ENCODE results near the gene NCK2.
A peak's percentile ranks its signal among the peaks of the same experiment; 100 is the strongest.

The NCK2 gene

DNA sequence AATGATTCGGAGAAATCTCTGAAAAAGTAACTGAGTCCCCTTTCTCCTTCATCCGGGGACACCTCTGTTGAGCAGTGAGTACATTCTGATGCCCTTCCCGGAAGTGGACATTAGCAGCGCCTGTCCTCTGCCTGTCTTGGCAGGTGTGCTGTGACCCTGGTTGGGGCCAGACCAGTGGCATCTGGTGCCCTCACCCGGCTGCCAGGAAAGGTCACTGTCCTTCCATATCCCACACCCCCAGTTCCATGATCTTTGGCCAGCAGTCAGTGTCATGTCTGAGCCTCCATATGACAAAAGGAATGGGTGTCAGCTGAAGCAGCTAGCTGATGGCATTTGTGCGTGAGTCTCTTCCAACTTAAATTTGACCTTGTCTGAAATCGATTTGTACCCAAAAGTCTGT is 128.1 kb downstream of the NCK2 start:
- DNase-seq (ENCODE audit: low spot score), result no peak

GRCh38 chr2:105873281-105873680 is 128.6 kb downstream of the NCK2 start:
- no peak for DNase-seq (ENCODE audit: low spot score)

GRCh38 chr2:105873721-105874120 is 129.0 kb downstream of the NCK2 start:
- DNase-seq (ENCODE audit: low spot score), result peak; percentile 74

DNA sequence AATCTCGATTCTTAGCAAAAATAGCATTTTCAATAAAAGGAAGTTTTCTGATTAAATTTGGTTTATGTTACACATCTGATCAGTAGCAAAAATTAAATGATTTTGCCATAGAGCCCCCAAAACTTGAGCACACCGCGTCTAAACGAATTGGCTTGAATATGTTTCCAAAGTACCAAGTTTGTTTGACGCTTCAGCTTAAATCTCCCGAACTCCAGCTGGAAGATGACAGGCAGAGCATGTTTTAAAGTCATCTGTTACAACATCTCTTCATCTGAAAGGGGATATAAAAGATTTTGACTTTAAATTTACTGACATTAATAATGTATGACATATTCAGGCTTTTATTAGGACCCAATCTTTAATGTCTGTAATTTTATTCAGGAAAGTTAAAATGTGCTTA is 129.8 kb downstream of the NCK2 start:
- no peak for DNase-seq (ENCODE audit: low spot score)

DNA sequence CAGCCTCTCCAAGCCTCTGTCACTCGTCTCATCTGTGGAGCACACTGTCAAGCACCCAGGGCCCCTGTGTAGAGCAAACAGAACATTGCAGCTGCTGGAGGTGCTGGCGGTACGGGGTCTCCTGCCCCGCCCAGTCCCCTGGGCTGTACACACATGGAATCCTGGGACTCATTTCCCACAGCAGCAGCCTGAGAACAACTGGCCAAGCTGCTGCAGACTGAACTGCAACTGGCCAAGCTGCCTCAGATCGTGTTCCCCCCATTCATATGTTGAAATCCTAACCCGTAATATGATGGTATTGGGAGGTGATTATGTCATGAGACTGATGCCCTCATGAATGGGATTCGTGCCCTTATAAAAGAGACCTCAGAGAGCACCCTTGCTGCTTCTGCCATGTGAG is 130.5 kb downstream of the NCK2 start:
- DNase-seq (ENCODE audit: low spot score), result no peak

DNA sequence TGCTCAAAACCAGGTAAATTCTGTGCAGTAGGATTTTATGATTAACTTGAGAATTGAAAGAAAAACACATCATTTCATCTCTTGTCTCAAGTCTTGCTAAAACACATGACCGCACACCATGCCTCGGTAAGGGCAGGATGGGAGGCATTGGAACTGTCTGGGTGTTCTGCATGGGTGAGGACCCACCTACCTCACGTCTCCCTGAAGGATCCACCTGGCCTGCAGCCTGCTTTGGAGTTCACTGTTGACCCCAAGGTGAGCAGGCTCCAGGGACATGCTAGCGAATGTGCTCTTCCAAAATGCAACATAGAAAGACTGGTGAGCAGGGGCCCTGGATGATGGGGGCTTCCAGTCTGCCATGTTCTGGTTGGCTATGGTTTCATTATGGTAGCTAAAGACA is 131.5 kb downstream of the NCK2 start:
- no peak for DNase-seq (ENCODE audit: low spot score)

- no peak for DNase-seq (ENCODE audit: low spot score)
Measured at GRCh38 chr2:105877945-105878344, 133.2 kb downstream of the NCK2 start.

DNA sequence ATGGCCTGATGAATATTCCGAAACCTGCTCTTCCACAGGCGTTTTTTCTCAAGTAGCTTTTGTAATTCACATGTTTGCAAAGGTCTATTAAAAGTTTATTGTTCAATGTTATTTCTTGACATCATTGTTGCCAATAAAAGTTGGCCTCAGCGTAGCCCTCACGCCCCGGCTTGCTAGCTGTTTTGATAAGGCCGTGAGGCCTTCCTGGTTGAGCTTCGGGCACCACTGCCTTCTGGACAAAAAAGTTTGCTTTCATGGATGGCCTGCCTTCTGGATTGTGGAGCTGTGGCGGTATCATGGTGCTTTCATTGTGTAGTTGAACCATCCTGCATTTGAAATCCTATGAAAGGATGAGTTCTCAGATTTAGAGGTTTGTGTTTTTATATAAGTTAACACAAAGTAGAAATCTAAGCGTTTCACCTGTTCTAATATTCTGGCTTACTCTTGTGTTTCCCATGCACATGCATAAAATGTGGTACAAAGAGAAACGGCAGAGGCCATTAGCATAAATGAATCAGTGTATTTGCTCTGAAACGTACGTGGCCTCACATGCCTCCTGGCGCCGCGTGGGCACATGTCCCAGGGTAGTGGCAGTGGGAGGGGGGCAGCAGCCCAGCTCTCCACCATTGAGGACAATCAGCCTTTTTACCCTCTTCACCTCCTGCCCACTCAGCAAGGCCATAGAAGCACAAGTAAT is 134.5 kb downstream of the NCK2 start:
- no peak for DNase-seq (ENCODE audit: low spot score)

- DNase-seq (ENCODE audit: low spot score), result no peak
Measured at GRCh38 chr2:105879803-105880300, 135.1 kb downstream of the NCK2 start.

DNA sequence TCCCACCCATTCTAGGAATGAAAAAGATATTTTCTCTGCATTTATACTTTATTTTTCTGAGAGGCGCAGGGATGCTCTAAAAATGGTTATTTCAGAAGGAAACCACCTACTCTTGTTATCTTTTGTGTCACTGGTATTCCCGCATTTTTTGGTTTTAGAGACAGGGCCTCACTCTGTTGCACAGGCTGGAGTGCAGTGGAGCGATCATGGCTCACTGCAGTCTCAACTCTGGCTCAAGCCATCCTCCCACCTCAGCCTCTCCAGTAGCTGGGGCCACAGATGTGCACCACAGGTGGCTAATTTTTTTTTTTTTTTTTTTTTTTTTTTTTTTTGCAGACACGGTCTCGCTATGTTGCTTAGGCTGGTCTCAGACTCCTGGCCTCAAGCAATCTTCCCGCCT is 135.9 kb downstream of the NCK2 start:
- no peak for DNase-seq (ENCODE audit: low spot score)

- DNase-seq (ENCODE audit: low spot score), result no peak
Measured at GRCh38 chr2:105881286-105882136, 136.8 kb downstream of the NCK2 start.

DNA sequence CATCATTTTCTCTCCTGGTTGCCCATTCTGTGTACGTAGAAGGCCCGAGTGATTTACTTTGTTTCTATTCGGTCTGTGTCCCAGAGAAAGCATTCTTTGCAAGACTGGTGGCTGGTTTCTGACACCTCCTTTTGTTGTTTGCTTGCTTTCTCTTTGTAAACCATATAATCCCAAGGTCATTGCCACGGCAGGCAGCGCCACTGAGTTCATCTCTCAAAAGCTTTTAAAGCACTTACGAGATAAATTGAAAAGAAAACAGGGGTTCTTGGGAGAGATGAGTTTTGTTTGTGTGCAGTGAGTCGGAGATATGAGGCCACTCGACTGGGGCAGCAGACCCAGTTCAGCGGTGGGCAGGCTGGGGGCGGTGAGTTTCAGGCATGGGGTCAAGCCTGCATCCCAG is 137.6 kb downstream of the NCK2 start:
- no peak for DNase-seq (ENCODE audit: low spot score)

GRCh38 chr2:105882920-105883435 is 138.3 kb downstream of the NCK2 start:
- no peak for DNase-seq (ENCODE audit: low spot score)

GRCh38 chr2:105883911-105884694 is 139.4 kb downstream of the NCK2 start:
- no peak for DNase-seq (ENCODE audit: low spot score)

GRCh38 chr2:105885456-105885855 is 140.7 kb downstream of the NCK2 start:
- DNase-seq (ENCODE audit: low spot score), result peak; percentile 27

DNA sequence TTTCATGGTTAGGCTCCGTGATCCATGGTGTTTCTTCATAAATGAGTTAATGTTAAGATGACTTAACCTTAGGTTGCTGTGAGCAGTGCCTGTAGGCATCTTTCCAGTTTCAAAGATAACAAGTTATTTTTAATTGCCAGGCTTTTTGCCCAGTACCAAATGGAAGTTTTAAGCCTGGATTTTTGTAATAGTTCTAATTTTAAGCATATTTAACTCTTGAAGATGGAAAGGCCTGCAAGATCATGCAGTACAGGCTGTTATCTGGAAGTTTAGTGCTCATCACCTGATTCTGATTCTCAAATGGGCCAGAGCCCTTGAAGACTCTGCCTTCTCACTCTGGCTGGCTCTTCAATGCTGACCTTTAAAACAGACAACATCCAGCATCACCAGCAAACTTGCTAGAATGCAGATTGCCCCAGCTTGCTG is 141.3 kb downstream of the NCK2 start:
- peak; percentile 80 for DNase-seq (ENCODE audit: low spot score)

DNA sequence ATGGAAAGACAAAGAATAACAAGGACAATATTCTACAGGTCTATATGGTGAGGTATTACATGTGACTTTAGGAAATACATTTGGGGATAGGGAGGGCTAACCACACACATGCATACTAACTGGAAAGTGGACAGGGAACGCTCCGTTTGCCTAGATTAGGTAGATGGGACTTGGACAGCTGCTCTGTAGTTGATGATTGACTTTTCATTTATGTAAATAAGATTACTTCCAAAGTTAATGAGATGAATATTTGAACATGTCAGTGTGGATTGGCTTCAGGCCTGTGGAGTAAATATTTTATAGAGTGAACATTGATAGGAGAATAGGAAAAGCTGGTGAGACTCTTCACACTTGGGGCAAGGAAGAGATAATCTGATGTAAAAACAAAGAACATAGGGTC is 142.0 kb downstream of the NCK2 start:
- DNase-seq (ENCODE audit: low spot score), result no peak

DNA sequence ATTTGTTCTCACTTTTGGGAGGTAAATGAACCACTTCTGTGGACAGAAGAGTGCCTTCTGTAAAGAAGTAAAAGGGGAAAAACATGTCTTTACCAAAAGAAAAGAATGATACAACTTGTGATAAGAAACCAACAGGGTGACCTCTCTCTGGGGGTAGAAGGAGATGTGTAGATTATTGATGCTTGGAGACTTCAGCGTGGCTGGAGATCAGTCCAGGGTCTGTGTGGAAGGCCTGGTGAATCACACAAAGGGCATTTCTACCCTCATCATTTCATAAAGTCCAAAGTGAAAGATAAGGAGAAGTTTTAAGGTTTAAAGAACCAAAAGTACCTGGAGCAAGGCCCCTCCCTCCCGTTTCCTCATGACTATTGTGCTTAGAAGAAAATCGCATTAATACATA is 142.5 kb downstream of the NCK2 start:
- DNase-seq (ENCODE audit: low spot score), result no peak

- no peak for DNase-seq (ENCODE audit: low spot score)
Measured at GRCh38 chr2:105888625-105889024, 143.9 kb downstream of the NCK2 start.

DNA sequence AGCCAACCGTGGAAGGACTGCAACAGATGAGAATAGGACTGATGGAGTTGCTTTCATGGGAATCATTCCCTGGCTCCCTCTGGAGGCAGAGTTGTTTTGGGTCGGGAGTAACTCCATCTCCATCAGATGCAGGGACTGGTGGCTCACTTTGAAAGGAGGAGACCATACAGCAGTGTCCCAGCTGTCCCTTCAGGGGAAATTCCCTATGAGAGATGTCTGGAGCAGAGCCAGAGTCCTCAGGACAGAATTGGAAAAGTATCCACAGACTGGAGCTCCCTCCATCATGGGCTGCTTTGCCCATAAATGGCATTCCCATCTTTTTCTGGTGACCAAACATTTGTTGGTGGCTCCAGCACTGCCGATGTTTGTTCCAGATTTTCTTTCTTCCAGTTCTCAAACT is 144.3 kb downstream of the NCK2 start:
- DNase-seq (ENCODE audit: low spot score), result no peak

GRCh38 chr2:105890111-105890510 is 145.4 kb downstream of the NCK2 start:
- no peak for DNase-seq (ENCODE audit: low spot score)

- DNase-seq (ENCODE audit: low spot score), result no peak
Measured at GRCh38 chr2:105890856-105891255, 146.1 kb downstream of the NCK2 start.
